GM10847 (cell line): ENCODE measurements around the gene EXOC8.

Source experiments
- POLR2A ChIP-seq: IDR thresholded peaks from 2 replicates; pipeline ENCODE4 v1.6.1; 2011; ENCODE audit not compliant: insufficient read length; ENCODE audit errors: extremely low read depth

EXOC8 gene

GRCh38 chr1:231362325-231362724, 24.7 kb upstream of the EXOC8 start:
- no peak for TF ChIP-seq POLR2A

DNA sequence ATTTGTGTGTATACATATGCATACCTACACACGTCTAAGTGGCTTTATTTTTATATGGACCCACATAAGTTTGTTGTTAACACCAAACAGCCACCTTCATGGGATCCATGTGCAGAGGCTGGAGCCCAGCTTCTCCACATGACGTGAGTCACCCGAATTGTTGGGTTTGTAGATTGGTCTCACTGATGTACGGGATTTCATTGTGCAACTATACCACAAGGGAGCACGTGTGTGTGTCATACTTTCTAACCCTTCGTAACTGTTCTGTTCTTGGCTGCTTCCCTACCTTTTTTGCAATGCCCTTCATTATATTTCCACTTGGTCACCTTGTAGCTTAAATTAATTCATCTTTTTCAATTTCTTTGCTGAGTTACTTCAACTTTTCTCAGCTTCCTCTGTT, 21.5 kb upstream of the EXOC8 start:
- no peak for TF ChIP-seq POLR2A

GRCh38 chr1:231357831-231358354, 20.2 kb upstream of the EXOC8 start:
- TF ChIP-seq POLR2A = no peak

GRCh38 chr1:231357187-231357772, 19.6 kb upstream of the EXOC8 start:
- no peak for TF ChIP-seq POLR2A

GRCh38 chr1:231355171-231355570, 17.5 kb upstream of the EXOC8 start:
- no peak for TF ChIP-seq POLR2A

DNA sequence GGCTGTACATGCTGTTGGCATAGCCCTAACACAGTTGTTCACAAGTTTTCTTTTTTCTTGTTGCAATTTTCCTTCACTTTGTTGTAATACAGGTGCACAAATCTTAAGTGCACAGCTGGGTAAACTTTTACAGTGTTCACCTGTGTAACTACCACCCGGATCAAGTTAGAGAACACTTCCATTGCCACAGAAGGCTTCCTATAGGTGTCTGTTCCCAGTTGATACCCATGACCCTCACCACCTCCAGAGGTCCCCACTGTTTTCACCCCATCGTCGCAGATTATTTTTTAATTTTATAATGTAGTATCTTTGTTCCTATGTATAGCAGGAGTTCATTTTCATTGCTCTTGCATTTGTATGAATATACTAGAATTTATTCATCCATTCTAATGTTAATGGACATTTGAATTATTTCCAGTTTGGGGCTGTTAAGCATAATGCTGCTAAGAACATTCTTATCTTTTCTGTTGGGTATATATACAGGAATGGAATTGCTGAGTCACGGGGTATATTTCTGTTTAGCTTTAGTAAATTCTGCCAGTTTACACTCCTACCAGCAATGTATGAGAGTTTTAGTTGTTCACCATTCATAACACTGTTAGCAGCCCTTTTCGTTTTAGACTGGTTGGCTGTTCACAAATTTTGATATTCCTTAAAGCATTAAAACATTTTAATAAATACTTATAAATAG, 16.8 kb upstream of the EXOC8 start:
- TF ChIP-seq POLR2A = no peak

DNA sequence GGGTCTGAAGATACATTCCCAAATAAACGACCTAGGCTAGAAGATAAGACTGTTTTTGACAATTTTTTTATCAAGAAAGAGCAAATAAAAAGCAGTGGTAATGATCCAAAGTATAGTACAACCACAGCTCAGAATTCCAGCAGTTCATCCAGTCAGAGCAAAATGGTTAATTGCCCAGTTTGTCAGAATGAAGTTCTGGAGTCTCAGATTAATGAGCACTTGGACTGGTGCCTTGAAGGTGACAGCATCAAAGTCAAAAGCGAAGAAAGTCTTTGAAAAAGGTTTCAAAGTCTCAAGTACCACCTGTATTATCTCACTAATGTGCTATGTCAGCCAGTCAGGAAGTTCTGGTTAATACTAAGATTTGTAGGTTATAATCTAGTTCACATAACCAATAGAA, 15.4 kb upstream of the EXOC8 start:
- TF ChIP-seq POLR2A = no peak

- no peak for TF ChIP-seq POLR2A
Observed at GRCh38 chr1:231351816-231352215, 14.2 kb upstream of the EXOC8 start.

DNA sequence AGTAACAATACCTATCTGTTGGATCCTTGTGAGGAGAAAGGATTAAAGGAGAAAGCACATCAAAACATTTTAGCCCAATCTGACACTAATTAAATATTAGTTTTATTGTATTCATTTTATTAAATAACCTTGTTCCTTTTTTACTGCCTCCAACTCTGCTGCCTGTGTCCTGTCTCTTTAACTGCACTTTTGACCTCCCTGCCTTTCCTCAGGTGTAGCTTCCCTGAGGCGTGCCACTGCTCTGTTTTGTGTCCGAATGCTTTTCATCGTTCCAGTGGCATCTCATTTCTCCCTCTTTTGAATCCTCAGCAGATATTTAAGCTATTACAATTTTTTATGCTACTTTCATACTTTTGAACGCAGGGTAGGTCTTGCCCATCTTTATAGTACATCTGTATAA, 10.8 kb upstream of the EXOC8 start:
- TF ChIP-seq POLR2A = no peak

- no peak for TF ChIP-seq POLR2A
Observed at GRCh38 chr1:231347961-231348360, 10.3 kb upstream of the EXOC8 start.

- no peak for TF ChIP-seq POLR2A
Observed at GRCh38 chr1:231340328-231341013, 2.8 kb upstream of the EXOC8 start.

DNA sequence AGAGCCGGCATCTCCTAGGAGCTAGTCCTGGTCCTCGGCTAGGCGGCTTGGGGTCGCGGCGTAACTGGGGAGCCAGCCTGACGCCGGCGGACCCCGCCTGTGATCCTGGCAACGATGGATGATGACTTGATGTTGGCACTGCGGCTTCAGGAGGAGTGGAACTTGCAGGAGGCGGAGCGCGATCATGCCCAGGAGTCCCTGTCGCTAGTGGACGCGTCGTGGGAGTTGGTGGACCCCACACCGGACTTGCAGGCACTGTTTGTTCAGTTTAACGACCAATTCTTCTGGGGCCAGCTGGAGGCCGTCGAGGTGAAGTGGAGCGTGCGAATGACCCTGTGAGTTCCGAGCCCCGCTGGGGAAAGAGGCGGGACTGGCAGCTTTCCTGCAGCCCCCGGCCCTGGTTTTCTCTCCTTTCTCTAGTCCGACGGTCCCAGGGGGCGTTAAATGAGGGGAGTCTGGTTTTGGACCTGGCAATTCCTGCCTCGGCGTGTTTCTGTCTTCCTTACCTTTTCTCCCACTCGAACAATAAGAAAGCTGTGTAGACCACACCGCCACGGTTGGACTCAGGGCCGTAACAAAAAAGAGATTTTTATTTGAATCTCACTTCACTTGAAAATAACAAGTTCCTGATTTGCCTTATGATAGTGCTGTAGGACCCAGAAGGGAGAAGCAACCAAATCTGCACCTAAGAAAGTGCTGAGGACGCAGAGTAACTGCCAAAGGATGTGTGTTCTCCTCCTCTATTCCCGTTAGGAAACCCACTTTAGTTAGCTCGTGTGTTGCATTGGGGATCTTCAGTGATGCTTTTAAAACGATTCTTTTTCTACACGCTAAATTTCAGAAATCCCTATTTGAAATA, 847 bp upstream of the EXOC8 start, which contains the start of gene SPRTN:
Gene SPRTN, plus strand, starts transcription at position 24 of the 859 bp plus-strand sequence. Its CDS starts 91 bp downstream, at position 115.
- TF ChIP-seq POLR2A = peak; percentile 59

DNA sequence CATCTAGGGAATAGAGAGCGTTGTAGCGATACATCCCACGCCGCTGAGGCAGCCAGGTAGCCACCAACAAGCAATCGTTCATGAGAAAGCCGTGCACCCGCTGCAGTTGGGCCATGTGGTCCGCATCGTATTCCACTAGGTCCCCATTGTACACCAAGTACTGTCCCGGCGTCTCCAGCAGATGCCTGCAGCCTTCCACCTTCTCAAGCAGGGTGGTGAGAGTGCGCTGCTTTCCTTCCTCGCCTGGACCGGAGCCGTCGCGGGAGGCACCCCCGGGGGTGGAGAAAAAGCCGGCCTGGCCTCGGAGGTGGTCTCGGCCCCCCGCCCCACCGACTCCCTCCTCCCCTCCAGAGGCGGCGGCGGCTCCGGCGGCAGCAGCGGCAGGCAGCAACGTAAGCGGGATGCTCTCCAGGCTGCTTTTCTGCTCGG, 595 bp downstream of the EXOC8 start:
- TF ChIP-seq POLR2A = no peak

DNA sequence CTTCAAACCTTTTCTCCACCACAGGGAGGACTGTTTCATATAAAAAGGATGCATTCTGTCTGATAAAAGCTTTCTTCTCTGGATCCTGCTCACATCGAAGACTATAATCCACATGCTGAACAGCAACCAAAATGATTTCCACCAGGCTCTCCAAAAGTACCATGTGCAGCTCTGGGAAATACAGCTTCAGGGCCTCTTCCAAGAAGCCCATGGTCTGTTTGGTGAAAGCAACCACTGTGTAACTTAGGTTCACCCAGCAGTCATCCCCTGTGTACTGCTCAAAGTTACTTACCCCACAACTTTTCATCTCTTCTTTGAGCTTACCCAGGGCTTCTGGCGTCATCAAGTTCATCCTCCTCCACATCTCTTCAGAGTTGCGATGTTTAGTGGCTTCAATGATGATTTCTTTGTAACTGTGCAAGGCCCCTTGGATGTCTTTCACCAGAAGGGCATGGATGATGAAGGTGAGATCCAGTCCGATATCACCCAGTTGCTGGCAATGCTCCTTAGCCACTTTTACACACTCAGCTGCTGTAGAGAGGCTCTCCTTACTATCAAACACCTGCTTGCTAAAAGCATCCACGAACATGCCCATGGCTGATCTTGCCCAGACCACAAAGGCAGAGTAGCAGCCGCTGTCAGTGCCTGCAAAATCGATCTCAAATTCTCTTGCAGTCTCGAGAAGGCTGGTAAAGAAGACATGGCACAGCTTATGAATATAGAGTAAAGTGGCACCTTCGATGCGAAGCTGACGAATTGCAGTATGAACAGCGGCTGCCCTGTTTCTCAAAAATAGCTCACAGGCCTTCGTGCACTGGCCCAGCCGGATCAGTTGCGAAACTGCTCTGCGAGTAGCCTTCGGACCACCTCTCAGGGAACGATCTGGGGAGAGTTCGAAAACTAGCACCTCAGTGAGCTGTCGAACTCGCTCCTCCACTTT, 1.7 kb downstream of the EXOC8 start:
- no peak for TF ChIP-seq POLR2A

GRCh38 chr1:231334952-231335351, 2.7 kb downstream of the EXOC8 start:
- no peak for TF ChIP-seq POLR2A
